WERI-Rb-1 (cell line): ENCODE results near the gene GCHFR.

Experiments
- DNase-seq: peaks from one replicate; pipeline ENCODE4 v3.0.0-alpha.2; 2020
- H3K27ac ChIP-seq: fragments of 250-450 bp; sonication (Bioruptor Pico); 2 replicates; pipeline ENCODE4 v1.5.1; 2020; ENCODE audit warnings: mild to moderate bottlenecking, moderate library complexity
- H3K27me3 ChIP-seq: fragments of 250-450 bp; sonication (Bioruptor Pico); 2 replicates; pipeline ENCODE4 v1.5.1; 2021; ENCODE audit warnings: mild to moderate bottlenecking, low read depth, moderate library complexity; ENCODE audit not compliant: insufficient read depth, severe bottlenecking
- H3K36me3 ChIP-seq: fragments of 250-450 bp; sonication (Bioruptor Pico); 2 replicates; pipeline ENCODE4 v1.5.1; 2020; ENCODE audit warnings: mild to moderate bottlenecking, moderate library complexity
- H3K4me3 ChIP-seq: 2 replicates; pipeline ENCODE4 v1.5.1; 2011; ENCODE audit warnings: low read depth, mild to moderate bottlenecking, control low read depth, low read length
- H3K9me3 ChIP-seq: fragments of 250-450 bp; sonication (Bioruptor Pico); 2 replicates; pipeline ENCODE4 v1.5.1; 2021; ENCODE audit warnings: mild to moderate bottlenecking, moderate library complexity; ENCODE audit not compliant: severe bottlenecking
- TF ChIP-seq, protein P1 (sequence below): IDR thresholded peaks from 2 replicates; pipeline ENCODE4 v1.5.1; 2011; ENCODE audit warnings: low read depth, mild to moderate bottlenecking, control low read depth, inconsistent platforms, low read length

The GCHFR gene

DNA sequence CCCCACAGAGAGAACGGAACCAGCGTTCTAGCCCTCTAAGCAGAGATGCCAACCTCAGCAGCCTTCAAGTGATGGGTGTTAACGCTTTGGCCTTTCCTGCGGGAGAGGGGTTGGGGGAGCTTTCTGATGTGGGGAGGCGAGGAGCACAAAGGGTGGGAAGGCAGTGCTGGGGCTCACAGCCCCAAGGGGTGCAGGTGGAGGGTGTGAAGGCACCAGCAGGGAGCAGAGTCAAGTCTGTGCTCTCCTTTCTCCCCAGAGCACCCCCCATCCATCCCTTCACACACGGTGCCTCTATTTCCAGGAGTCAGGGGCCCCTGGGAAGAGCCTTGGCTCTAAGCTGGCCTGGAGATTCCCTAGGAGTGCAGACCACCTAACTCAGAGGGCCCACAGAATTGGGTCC, 10.0 kb downstream of the GCHFR start:
- DNase-seq: no peak
- Histone ChIP-seq H3K4me3 (no peak overlapping the region), H3K36me3 (peaks cover 33% of the 10 kb centered on the region), H3K9me3 (no peaks in the 10 kb centered on the region), H3K27me3 (no peaks in the 10 kb centered on the region), H3K27ac (no peak overlapping the region)
- TF ChIP-seq, protein P1, sequence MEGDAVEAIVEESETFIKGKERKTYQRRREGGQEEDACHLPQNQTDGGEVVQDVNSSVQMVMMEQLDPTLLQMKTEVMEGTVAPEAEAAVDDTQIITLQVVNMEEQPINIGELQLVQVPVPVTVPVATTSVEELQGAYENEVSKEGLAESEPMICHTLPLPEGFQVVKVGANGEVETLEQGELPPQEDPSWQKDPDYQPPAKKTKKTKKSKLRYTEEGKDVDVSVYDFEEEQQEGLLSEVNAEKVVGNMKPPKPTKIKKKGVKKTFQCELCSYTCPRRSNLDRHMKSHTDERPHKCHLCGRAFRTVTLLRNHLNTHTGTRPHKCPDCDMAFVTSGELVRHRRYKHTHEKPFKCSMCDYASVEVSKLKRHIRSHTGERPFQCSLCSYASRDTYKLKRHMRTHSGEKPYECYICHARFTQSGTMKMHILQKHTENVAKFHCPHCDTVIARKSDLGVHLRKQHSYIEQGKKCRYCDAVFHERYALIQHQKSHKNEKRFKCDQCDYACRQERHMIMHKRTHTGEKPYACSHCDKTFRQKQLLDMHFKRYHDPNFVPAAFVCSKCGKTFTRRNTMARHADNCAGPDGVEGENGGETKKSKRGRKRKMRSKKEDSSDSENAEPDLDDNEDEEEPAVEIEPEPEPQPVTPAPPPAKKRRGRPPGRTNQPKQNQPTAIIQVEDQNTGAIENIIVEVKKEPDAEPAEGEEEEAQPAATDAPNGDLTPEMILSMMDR: no peak

DNA sequence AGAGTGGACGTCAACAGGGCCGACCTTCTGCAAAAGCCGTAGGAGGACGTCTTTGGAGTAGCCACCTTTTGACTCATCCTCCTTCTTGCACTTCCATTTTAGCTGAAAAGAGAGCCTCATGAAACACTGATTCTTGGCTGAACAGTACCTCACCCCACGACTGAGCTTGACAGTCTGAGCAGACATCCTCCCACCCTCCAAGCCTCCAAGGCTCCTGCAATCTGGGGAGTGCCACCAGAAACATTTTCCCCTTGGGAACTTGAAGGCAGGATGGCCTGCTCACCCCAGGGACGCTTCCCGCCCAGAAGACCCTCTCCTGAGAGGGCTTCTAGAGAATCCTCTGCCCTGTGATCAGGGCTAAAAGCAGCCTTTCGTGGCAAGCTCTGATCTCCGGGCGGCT, 11.1 kb downstream of the GCHFR start:
- DNase-seq: no peak
- TF ChIP-seq, protein P1: no peak
- no peak overlapping the region for H3K4me3 ChIP-seq
- no peaks in the 10 kb centered on the region for H3K27me3 ChIP-seq
- H3K9me3 ChIP-seq: no peaks in the 10 kb centered on the region
- H3K36me3 ChIP-seq: peaks cover 37% of the 10 kb centered on the region
- H3K27ac ChIP-seq: no peak overlapping the region

DNA sequence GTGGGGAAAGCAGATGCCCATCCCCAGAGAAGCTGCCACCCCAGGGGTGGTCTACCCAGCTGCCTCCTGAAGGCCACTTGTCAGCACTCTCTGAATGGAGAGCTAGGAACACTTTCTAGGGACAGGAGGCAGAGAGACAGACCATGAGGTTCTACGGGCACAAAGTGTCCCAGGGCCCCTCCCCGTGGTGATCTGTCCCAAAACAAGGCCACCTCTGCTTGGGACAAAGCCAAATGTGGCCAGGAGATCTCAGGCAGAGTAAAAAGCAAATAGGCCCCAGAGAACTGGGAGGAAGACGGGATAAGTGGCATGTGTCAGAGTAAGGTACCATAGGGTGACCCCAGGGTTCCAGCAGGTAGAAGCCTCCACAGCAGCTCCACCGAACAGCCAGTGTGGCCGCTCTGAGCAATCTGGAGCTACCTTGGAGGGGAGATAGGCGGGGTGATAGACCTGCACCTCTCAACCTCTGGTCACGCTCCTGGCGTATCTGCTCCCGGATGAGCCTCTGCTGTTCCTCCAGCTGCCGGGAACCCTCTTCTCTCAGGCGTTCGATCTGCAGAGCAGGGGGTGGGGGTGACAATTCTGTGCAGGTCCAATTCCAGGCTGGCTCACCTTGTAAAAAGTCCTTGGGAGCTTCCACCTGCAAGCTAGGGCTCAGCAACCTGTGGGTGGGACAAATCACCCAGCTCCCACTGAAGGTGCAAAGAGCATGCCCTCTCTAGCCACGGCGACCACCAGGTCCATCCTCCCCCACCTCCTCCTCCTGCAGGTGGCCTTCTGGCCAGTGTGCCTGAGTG, 12.1 kb downstream of the GCHFR start:
- H3K27me3 ChIP-seq: no peaks in the 10 kb centered on the region
- no peak for DNase-seq
- no peak overlapping the region for H3K4me3 ChIP-seq
- no peaks in the 10 kb centered on the region for H3K9me3 ChIP-seq
- H3K36me3 ChIP-seq: peaks cover 37% of the 10 kb centered on the region
- TF ChIP-seq, protein P1: no peak
- no peak overlapping the region for H3K27ac ChIP-seq

DNA sequence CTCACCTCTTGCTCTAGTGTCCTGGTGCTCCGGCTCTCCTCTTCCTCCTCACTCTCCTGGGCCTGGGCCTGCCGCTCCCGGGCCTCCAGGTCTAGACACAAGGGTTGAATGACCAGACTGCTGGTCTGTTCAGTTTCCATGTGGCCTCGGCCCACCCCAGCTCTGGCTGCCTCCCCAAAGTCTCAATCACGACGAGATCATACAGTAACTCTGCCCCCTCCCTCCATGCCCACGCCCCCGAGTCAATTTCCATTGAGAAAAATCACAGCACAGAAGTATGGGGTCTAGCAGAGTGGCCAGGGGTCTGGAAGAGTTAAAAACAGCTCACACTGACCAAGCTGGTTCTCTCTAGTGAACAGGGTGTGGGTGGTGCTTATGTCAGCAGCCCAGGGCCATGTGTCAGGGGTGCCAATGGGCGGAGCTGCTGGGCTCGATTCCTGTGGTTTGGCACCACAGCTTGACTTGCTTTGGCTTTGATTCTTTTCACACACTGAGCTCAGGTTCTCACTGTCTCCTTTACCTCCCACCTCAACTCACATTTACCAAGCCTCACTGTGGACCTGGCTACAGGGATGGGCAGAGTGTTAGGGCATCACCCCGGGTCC, 12.8 kb downstream of the GCHFR start:
- H3K36me3 ChIP-seq: peaks cover 37% of the 10 kb centered on the region

DNA sequence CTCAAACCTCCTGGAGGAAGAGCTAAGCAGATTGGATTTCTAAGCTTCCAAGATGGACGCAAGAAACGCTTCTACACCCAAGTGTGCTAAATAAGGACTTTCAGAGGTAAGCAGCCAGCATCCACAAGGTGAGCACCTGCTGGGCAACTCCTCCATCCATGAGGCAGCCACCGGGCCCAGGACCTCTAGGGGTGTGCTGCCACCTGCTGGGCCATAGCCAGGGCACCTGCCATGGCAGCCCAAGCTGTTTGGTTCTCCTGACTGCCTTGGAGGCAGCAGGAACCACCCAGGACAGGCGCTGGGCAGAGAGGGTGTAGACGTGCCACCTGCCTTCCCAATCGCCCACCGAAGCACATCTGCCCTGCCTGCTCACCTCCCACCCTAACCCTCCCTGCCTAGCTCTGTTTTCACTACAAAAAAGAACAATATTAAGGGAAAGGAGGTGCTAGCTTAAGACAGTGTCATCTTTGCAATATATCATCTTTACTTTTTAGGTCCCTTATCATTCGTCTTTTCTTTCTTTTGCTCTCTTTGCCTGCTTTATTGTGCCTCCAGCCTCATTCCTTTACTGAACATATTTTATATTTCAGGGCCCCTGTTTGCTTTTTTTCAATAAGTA, 18.9 kb downstream of the GCHFR start:
- Histone ChIP-seq H3K36me3 (peaks cover 11% of the 10 kb centered on the region), H3K4me3 (no peak overlapping the region), H3K9me3 (no peaks in the 10 kb centered on the region), H3K27me3 (no peaks in the 10 kb centered on the region), H3K27ac (no peak overlapping the region)
- TF ChIP-seq, protein P1: peak; percentile 97
- DNase-seq: peak; percentile 83

More for the DNA sequence above, 12.8 kb downstream of the GCHFR start:
- no peak overlapping the region for H3K27ac ChIP-seq
- no peak for DNase-seq
- no peaks in the 10 kb centered on the region for H3K9me3 ChIP-seq
- H3K4me3 ChIP-seq: no peak overlapping the region
- no peaks in the 10 kb centered on the region for H3K27me3 ChIP-seq
- TF ChIP-seq, protein P1: no peak
